A673 (cell line): ENCODE results near the gene MATN4. TPM values are rescaled to one million over a fixed set of nuclear protein-coding genes. Genes with fewer than 3 reads are reported as not detected.

ENCODE experiments used
- BruUV-seq: library from RNA; stranded (reverse); fragments of 400-500 nt; replicated peaks from 2 replicates; lab custom pipeline; 2021; lab: Mats Ljungman, UMichigan
- CTCF ChIA-PET: fragments of 300-600 bp; sonication (Branson Sonifier 250); formaldehyde crosslinking; loops from one replicate; lab custom pipeline; 2022; ENCODE audit warnings: antibody characterized with exemption; lab: Charles Lee
- POLR2A ChIA-PET: fragments of 300-600 bp; sonication (Branson Sonifier 250); formaldehyde crosslinking; loops from one replicate; lab custom pipeline; 2022; ENCODE audit warnings: antibody characterized with exemption; ENCODE audit not compliant: low non-redundant PET; lab: Charles Lee
- DNase-seq: peaks from one replicate; pipeline ENCODE4 v3.0.0-alpha.2; 2015; ENCODE audit warnings: low spot score
- H3K27ac ChIP-seq: fragments of 200-600 bp; sonication (generic); 2 replicates; pipeline ENCODE4 v1.5.1; 2016; ENCODE audit warnings: mixed run types, low read depth, mild to moderate bottlenecking, mixed read lengths, antibody characterized with exemption, low read length; ENCODE audit not compliant: poor library complexity, severe bottlenecking
- H3K27me3 ChIP-seq: fragments of 200-600 bp; sonication (generic); replicated peaks from 2 replicates; pipeline ENCODE4 v1.6.1; 2017; ENCODE audit warnings: mixed run types, low read depth, mild to moderate bottlenecking, mixed read lengths, antibody characterized with exemption, low read length; ENCODE audit not compliant: insufficient read depth, poor library complexity
- H3K36me3 ChIP-seq: fragments of 200-600 bp; sonication (generic); 2 replicates; pipeline ENCODE4 v1.6.1; 2016; ENCODE audit warnings: mixed run types, mild to moderate bottlenecking, mixed read lengths, antibody characterized with exemption, low read length; ENCODE audit not compliant: insufficient read depth, poor library complexity, severe bottlenecking
- H3K4me1 ChIP-seq: fragments of 200-600 bp; sonication (generic); 2 replicates; pipeline ENCODE4 v1.6.1; 2017; ENCODE audit warnings: mixed run types, mild to moderate bottlenecking, mixed read lengths, antibody characterized with exemption, low read length; ENCODE audit not compliant: insufficient read depth, poor library complexity, severe bottlenecking
- H3K4me3 ChIP-seq: fragments of 200-600 bp; sonication (generic); 2 replicates; pipeline ENCODE4 v1.5.1; 2016; ENCODE audit warnings: low read depth, mixed run types, mild to moderate bottlenecking, mixed read lengths, low read length; ENCODE audit not compliant: poor library complexity, severe bottlenecking
- H3K9me3 ChIP-seq: fragments of 200-600 bp; sonication (generic); 2 replicates; pipeline ENCODE4 v1.6.1; 2016; ENCODE audit warnings: mixed run types, low read depth, mild to moderate bottlenecking, mixed read lengths, antibody characterized with exemption, low read length; ENCODE audit not compliant: poor library complexity, severe bottlenecking
- EZH2 ChIP-seq: fragments of 200-600 bp; sonication (generic); IDR thresholded peaks from 2 replicates; pipeline ENCODE4 v1.6.1; 2017; ENCODE audit warnings: borderline replicate concordance, low read depth, mild to moderate bottlenecking, mixed read lengths, antibody characterized with exemption, low read length; ENCODE audit not compliant: poor library complexity, severe bottlenecking
- intact Hi-C: fragments of 100-400 bp; cut with micrococcal nuclease; formaldehyde crosslinking; loops from one replicate; pipeline ENCODE4 v1.10.0; 2022; ENCODE audit not compliant: unreplicated experiment
- total RNA-seq: library from RNA; stranded (reverse); gene quantifications from 2 replicates; pipeline ENCODE4 v1.2.3, GENCODE V29; 2021
- TF ChIP-seq, protein P1 (sequence below): fragments of 300-800, 200-600 bp; sonication (generic); conservative IDR thresholded peaks from 2 replicates; pipeline ENCODE4 v1.5.1; 2017; ENCODE audit warnings: low read depth, mild to moderate bottlenecking, antibody characterized with exemption, low read length, moderate library complexity, mixed read lengths

The MATN4 gene
- total RNA-seq, 1 experiment from 2014 or later: 0.28 TPM

DNA sequence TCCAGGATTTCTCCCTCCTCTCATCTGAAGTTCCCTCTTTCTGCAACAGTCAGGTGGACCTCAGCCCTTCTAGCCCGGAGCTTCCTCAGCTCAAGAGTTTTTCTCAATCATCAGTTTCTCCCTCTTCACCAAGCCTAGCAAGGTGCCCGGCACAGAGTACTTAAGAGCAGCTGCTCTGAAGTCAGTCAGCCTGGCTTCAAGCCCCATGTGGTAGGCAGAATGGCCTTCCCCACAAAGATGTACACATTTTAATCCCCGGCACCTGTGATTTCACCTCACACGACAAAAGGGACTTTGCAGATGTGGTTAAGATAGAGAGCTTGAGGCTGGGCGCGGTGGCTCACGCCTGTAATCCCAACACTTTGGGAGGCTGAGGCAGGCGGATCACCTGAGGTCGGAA is 16.6 kb downstream of the MATN4 start:
- ChIA-PET POLR2A (no interaction called here), CTCF (interaction anchor here (0.7 to 1.8 kb wide), 9 partner anchors 9 to 280 kb away, joined by 3 to 16 read pairs (median 4); no protein-coding TSS in a partner anchor)
- BruUV-seq: no TSS peak
- Histone ChIP-seq H3K27me3 (peaks cover 9% of the 10 kb centered on the region), H3K4me1 (peaks cover 9% of the 10 kb centered on the region), H3K4me3 (no peak overlapping the region), H3K36me3 (no peaks in the 10 kb centered on the region), H3K9me3 (no peaks in the 10 kb centered on the region), H3K27ac (no peak overlapping the region)
- no peak for DNase-seq
- intact Hi-C loops: loop anchor here (1.0 to 5.0 kb wide), 2 partner anchors 247 to 279 kb away; no protein-coding TSS in a partner anchor
- TF ChIP-seq, protein P1, sequence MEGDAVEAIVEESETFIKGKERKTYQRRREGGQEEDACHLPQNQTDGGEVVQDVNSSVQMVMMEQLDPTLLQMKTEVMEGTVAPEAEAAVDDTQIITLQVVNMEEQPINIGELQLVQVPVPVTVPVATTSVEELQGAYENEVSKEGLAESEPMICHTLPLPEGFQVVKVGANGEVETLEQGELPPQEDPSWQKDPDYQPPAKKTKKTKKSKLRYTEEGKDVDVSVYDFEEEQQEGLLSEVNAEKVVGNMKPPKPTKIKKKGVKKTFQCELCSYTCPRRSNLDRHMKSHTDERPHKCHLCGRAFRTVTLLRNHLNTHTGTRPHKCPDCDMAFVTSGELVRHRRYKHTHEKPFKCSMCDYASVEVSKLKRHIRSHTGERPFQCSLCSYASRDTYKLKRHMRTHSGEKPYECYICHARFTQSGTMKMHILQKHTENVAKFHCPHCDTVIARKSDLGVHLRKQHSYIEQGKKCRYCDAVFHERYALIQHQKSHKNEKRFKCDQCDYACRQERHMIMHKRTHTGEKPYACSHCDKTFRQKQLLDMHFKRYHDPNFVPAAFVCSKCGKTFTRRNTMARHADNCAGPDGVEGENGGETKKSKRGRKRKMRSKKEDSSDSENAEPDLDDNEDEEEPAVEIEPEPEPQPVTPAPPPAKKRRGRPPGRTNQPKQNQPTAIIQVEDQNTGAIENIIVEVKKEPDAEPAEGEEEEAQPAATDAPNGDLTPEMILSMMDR: no peak
- TF ChIP-seq EZH2: no peak

DNA sequence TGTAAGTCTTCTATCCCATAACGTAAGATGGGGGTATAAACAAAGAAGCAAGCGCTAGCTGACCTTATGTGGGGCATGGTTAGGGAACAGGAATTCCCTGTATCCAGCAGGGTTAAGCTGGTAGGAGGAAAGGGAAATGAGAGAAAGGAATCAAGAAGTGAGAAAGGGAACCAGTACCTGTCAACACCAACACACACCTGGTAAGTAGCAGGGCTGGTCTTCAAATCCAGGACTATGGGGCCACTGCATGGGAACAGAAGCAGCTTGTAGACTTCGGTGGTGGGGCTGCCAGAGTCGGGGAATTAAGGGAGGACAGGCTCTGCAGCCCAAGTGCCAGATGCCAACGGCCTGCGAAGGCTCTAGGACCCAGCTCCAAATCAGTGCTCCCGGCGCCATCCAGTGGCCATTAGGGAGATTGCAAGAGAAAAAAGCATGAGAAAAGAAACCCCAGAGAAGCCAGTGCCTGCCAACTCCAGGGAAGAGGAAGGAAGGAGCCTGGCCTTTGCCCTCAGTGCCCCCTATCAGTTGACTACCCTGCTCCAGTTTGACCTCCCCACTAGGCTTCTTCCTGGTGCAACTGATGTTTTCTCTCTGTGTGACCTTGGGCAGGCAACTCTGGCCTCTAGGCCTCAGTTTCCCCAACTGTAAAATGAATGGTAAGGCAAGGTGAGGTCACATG is 17.3 kb downstream of the MATN4 start:
- intact Hi-C loops: loop anchor here (1.0 to 5.0 kb wide), 2 partner anchors 247 to 279 kb away; no protein-coding TSS in a partner anchor
- ChIA-PET POLR2A (interaction anchor here (0.5 kb wide), 1 partner anchor 250 kb away, joined by 4 read pairs; no protein-coding TSS in a partner anchor), CTCF (interaction anchor here (0.5 to 1.8 kb wide), 9 partner anchors 10 to 280 kb away, joined by 3 to 16 read pairs (median 5); no protein-coding TSS in a partner anchor)
- peaks cover 9% of the 10 kb centered on the region for H3K4me1 ChIP-seq
- H3K36me3 ChIP-seq: no peaks in the 10 kb centered on the region
- no peak overlapping the region for H3K27ac ChIP-seq
- no TSS peak for BruUV-seq
- H3K4me3 ChIP-seq: no peak overlapping the region
- H3K27me3 ChIP-seq: peaks cover 9% of the 10 kb centered on the region
- TF ChIP-seq EZH2: no peak
- TF ChIP-seq, protein P1: peak; percentile 93
- no peaks in the 10 kb centered on the region for H3K9me3 ChIP-seq
- peak; percentile 90 for DNase-seq

DNA sequence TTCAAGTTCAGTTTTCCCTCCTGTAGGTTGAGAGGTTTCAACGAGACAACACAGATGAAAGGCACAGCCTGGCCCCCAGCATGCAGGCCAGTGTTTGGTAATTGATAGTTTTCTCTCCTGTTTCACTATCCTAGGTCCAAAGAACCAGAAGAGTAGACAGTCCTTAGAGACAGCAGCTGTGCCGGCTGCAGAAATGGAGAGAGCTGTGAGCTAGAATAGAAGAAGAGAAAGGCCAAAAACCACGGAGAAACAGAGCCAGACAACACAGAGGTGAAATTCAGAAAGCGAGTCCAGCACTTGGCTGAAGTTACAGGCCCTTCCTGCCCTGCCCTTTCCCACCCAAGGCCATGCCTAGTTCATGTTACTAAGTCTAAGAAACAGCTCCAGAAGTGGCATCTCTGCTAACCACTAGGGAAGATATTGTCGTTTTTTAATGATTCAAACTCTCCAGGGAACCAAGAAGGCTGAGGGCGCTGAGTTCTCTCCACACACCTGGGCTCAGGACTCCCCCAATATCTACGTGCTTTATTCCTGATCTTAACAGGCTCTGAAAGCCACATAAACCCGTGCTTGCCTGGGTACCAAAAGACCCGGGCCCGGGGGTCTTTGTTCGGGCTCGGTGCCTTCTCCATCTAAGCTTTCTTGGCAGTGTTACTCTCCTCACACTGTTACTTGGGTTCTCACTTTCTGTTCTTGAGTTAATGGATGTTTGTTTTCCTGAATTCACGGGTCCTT is 18.0 kb downstream of the MATN4 start:
- no peak for DNase-seq
- H3K27ac ChIP-seq: no peak overlapping the region
- H3K27me3 ChIP-seq: peaks cover 9% of the 10 kb centered on the region
- H3K36me3 ChIP-seq: no peaks in the 10 kb centered on the region
- POLR2A ChIA-PET: interaction anchor here (0.5 kb wide), 1 partner anchor 249 kb away, joined by 4 read pairs; no protein-coding TSS in a partner anchor
- CTCF ChIA-PET: interaction anchor here (0.9 to 1.8 kb wide), 7 partner anchors 22 to 279 kb away, joined by 3 to 16 read pairs (median 5); no protein-coding TSS in a partner anchor
- no peak overlapping the region for H3K4me3 ChIP-seq
- H3K9me3 ChIP-seq: no peaks in the 10 kb centered on the region
- TF ChIP-seq, protein P1: no peak
- TF ChIP-seq EZH2: no peak
- BruUV-seq: no TSS peak
- intact Hi-C loops: loop anchor here (5.0 kb wide), 1 partner anchor 278 kb away; no protein-coding TSS in a partner anchor
- H3K4me1 ChIP-seq: peaks cover 9% of the 10 kb centered on the region
